ENCODE measurements around the gene GPC5.
"Not testable (repeated sequence)": the region's sequence is repeated elsewhere in the genome, so short reads cannot be mapped to it uniquely, and the experiment has no call there.

Gene GPC5

GRCh38 chr13:91369441-91369831 is 29.0 kb upstream of the GPC5 start:
- no peak for DNase-seq

- no peak for DNase-seq
Measured at GRCh38 chr13:91370501-91370900, 27.9 kb upstream of the GPC5 start.

GRCh38 chr13:91372911-91373310 is 25.5 kb upstream of the GPC5 start:
- DNase-seq, result no peak

GRCh38 chr13:91375116-91375729 is 23.2 kb upstream of the GPC5 start:
- no peak for DNase-seq

- DNase-seq, result no peak
Measured at GRCh38 chr13:91381371-91381770, 17.1 kb upstream of the GPC5 start.

GRCh38 chr13:91383836-91384235 is 14.6 kb upstream of the GPC5 start:
- DNase-seq, result no peak

- DNase-seq, result no peak
Measured at GRCh38 chr13:91384896-91385295, 13.5 kb upstream of the GPC5 start.

GRCh38 chr13:91389186-91389585 is 9.2 kb upstream of the GPC5 start:
- DNase-seq, result no peak

GRCh38 chr13:91397595-91397994 is 826 bp upstream of the GPC5 start:
- no peak for DNase-seq

- DNase-seq, result peak; percentile 2
Measured at GRCh38 chr13:91399189-91400062, 1.0 kb downstream of the GPC5 start.

GRCh38 chr13:91400063-91400399 is 1.6 kb downstream of the GPC5 start:
- peak; percentile 3 for DNase-seq

- no peak for DNase-seq
Measured at GRCh38 chr13:91400671-91401070, 2.2 kb downstream of the GPC5 start.

GRCh38 chr13:91401920-91402319 is 3.5 kb downstream of the GPC5 start:
- no peak for DNase-seq

GRCh38 chr13:91405240-91405639 is 6.8 kb downstream of the GPC5 start:
- DNase-seq, result no peak

- DNase-seq, result peak; percentile 16
Measured at GRCh38 chr13:91406619-91407018, 8.2 kb downstream of the GPC5 start.

- DNase-seq, result no peak
Measured at GRCh38 chr13:91408971-91409370, 10.6 kb downstream of the GPC5 start.

- DNase-seq, result not testable (repeated sequence)
Measured at GRCh38 chr13:91416579-91416978, 18.2 kb downstream of the GPC5 start.

GRCh38 chr13:91417660-91418325 is 19.4 kb downstream of the GPC5 start:
- no peak for DNase-seq

GRCh38 chr13:91426913-91427312 is 28.5 kb downstream of the GPC5 start:
- no peak for DNase-seq

GRCh38 chr13:91438674-91439073 is 40.3 kb downstream of the GPC5 start:
- DNase-seq, result not testable (repeated sequence)

- DNase-seq, result no peak
Measured at GRCh38 chr13:91450913-91451312, 52.5 kb downstream of the GPC5 start.

GRCh38 chr13:91454666-91455065 is 56.2 kb downstream of the GPC5 start:
- DNase-seq, result no peak

GRCh38 chr13:91456837-91457236 is 58.4 kb downstream of the GPC5 start:
- DNase-seq, result no peak

GRCh38 chr13:91459485-91459884 is 61.1 kb downstream of the GPC5 start:
- no peak for DNase-seq

All from CD4-positive, alpha-beta T cell treated with Interleukin-6 for 4 hours (primary cell).